Measurements from ENCODE around the gene GCSH. TPM values are rescaled to one million over a fixed set of nuclear protein-coding genes. Genes with fewer than 3 reads are reported as not detected.

The GCSH gene
- total and polyA plus RNA-seq, 10 of the 15 experiments (the other 5 are each of a cell fraction or from before 2014, with no cell fraction given) = 14.7 to 108 (median 39.3) TPM

GRCh38 chr16:81095953-81096714 lies at the start of gene GCSH (continued):
- TF ChIP-seq SP1 (IDR thresholded peaks at IDR 0.05; ENCODE audit: low read depth, low read length) (peak; percentile 87), MAX (IDR thresholded peaks at IDR 0.05; ENCODE audit: low read depth, low read length) (no peak), USF1 (IDR thresholded peaks at IDR 0.05; ENCODE audit: borderline replicate concordance, extremely low read length, insufficient read depth, low read depth, low read length) (peak; percentile 58), E4F1 (IDR thresholded peaks at IDR 0.05; ENCODE audit: borderline replicate concordance, partially characterized antibody) (peak; percentile 61), WRNIP1 (IDR thresholded peaks at IDR 0.05; ENCODE audit: borderline replicate concordance, low read depth, low read length) (no peak), REST (IDR thresholded peaks at IDR 0.05; ENCODE audit: low read depth, low read length) (no peak), NFIC (IDR thresholded peaks at IDR 0.05; ENCODE audit: low read depth, low read length) (no peak), ZNF592 (IDR thresholded peaks at IDR 0.05) (no peak), SRF (IDR thresholded peaks at IDR 0.05; ENCODE audit: low read depth in 2 of 2, low read length in 2 of 2) (no peak), GATAD2B (conservative IDR thresholded peaks at IDR 0.05; ENCODE audit: low read depth) (peak; percentile 91), PAX8 (IDR thresholded peaks at IDR 0.05) (no peak), SPI1 (IDR thresholded peaks at IDR 0.05; ENCODE audit: borderline replicate concordance, insufficient read depth, low read depth, low read length) (no peak), ZZZ3 (IDR thresholded peaks at IDR 0.05; ENCODE audit: control insufficient read depth, insufficient read length, low read depth) (no peak), ZSCAN29 (IDR thresholded peaks at IDR 0.05) (0 out of 2 replicates have a peak, but pooled peaks have one; percentile 36), SIX5 (IDR thresholded peaks at IDR 0.05; ENCODE audit: low read depth, low read length, severe bottlenecking) (no peak), IKZF1 (conservative IDR thresholded peaks at IDR 0.05) (peak; percentile 80), ATF7 (IDR thresholded peaks at IDR 0.05; ENCODE audit: low read depth) (no peak), STAT1 (conservative IDR thresholded peaks at IDR 0.05) (0 out of 2 replicates have a peak, but pooled peaks have one; percentile 75)
